ENCODE measurements around the gene DLX2.

Gene DLX2

DNA sequence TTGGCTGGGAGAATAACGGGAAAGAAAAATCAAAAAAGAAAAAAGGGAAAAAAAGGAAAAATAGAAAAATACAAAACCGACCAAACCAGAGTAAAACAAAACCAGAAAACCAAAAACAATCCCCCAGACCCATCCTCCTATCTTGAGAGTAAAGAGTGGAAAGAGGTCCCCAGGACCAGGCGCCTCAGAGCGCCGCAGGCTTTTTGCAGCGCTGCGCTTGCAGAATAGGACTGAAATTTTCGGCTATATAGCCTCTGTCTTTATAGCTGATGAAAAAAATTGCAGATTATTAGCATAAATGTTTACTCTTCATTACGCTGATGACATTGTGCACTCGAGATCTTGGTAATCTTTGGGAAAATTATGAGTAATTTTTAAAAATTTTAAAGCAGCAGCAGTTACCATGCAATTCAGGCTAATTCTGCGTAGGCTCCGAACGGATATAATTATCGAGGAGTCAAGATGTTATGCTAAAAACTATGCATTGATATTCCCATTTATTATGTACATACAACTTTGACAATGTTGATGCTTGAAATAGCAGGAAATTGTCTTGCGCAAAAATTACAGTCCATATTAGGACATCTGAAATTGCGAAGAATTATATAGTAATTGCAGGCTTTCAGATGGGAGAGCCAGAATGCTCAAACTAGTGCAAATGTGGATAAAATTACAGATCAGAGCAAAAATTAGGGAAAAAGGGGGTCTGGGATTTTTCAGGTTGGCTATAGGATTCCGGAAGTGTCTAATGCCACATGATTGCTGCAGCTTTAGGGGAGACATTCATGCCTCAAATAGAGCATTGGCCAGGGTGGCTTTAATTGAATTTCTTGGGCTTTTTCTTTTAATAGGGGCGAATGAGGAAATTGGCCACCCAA is 9.0 kb downstream of the DLX2 start:
- peak; percentile 12 for DNase-seq

DNA sequence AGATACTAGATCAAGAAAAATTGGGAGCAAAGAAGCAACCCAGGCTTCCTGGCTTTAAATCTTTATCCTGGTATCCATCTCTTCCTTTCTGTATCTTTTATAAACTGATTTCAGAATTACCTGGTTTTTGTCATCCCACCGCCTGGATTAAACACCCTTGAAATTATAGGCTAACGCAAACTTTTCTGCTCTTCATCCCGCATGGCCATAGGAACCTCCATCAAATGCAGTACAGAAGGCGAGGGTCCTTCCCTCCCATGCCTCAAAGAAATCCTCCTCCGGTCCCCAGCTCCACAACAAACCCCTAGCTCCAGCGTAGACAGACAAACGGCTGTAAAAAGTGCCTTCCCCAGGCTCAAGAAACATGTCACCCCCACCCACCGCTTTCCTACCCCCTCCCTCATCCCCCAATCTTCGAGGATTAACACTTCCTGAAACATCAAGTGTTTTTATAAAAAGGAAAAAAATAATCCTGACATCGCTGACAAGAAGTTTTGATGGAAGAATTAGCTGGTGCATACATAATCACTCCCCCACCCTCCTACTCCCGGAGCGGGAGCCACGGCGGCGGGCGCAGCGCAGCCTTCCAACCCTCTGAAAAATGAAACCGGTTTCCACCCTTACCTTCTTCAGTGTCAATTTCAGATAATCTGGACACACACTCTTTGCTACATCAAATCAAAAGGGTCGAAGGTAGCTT is 9.8 kb downstream of the DLX2 start:
- no peak for DNase-seq

GRCh38 chr2:172091761-172092566 is 10.7 kb downstream of the DLX2 start:
- no peak for DNase-seq

DNA sequence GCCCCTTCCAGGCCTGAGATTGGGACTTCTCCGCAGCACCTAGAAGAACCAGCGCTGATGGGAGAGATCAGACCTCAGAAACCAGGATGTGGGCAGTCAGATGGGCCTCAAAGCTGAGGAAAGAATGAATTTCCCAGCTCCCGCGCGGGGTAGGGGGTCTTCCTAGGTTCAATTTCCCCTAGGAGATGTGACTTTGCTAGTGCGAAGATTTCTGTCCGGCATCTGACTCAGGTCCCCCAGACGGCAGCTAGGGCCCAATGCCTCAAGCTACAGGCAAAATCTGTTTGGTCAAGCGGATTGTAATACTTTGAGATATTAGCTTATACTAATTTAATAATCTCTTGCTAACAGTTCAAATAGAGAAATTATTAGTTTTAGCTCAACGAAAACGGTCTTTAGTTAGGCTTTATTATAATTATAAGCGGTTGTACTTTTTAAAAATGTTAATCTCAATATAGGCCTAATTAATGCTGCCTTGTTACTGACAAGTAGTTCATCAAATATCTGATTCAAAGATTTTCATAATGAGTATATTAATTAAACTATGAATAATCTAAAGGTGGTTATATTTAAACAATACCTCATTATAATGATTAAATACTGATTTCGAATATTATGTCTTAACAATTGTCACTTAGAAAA is 11.6 kb downstream of the DLX2 start:
- no peak for DNase-seq

- no peak for DNase-seq
Measured at GRCh38 chr2:172090044-172090961, 12.4 kb downstream of the DLX2 start.

DNA sequence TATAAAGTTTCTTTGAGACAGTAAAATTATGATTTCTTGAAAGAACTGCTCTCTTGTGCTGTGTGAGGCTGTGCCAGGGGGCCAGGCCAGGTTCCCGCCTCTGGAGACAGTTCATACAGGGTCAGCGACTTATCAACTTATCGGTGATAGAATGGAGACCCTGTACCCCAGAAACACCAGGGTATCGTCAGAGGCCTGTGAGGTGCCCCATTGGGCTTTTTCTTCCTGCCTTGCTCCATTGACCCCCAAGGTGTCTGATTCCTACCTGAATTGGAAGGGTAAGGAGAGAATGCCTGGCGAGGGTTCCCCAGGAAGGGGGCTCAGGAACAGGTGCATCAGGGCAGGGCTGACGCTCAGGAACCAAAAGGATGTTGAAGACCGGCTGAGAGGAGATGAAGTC is 13.1 kb downstream of the DLX2 start:
- DNase-seq = no peak

GRCh38 chr2:172089005-172089504 is 13.6 kb downstream of the DLX2 start:
- DNase-seq = no peak

- no peak for DNase-seq
Measured at GRCh38 chr2:172088245-172089004, 14.3 kb downstream of the DLX2 start.

GRCh38 chr2:172087780-172088244 is 14.9 kb downstream of the DLX2 start:
- DNase-seq = no peak

DNA sequence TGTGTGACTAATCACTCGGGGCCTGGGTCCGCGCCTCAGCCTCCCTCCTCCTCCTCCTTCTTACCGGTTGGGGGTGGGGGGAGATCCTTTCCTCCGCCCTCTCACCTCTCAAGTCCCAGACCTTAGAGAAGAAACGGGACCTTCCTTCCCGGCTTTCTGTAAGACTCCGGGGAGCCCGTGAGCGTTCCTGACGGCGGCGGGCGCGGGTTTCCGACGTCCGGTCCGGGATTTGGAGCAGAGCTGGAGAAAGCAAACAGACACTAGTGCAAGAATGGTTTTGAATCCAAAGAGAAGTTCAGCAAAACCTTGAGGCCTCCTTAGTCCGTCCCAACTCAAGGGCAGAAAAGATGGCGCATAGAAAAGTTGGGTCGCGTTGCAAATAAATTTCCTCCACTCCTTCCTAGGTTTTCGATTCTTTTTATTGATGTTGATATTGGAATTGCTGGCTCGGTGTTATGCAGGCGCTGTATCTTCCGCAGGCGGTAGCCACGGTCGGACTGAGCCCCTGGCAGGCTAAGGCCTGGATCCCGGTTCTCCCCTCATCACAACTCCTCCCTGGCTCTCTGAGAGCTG is 15.4 kb downstream of the DLX2 start:
- DNase-seq = no peak

- no peak for DNase-seq
Measured at GRCh38 chr2:172086241-172087206, 16.2 kb downstream of the DLX2 start.

GRCh38 chr2:172085460-172086159 is 17.1 kb downstream of the DLX2 start, which contains the start of gene DLX1:
DLX1 (plus strand) TSS chr2:172085507; CDS start chr2:172085678, 171 bp downstream.
- no peak for DNase-seq

- DNase-seq = peak; percentile 97
Measured at GRCh38 chr2:172084645-172085459, 17.8 kb downstream of the DLX2 start.

- DNase-seq = peak; percentile 34
Measured at GRCh38 chr2:172084395-172084644, 18.4 kb downstream of the DLX2 start.

DNA sequence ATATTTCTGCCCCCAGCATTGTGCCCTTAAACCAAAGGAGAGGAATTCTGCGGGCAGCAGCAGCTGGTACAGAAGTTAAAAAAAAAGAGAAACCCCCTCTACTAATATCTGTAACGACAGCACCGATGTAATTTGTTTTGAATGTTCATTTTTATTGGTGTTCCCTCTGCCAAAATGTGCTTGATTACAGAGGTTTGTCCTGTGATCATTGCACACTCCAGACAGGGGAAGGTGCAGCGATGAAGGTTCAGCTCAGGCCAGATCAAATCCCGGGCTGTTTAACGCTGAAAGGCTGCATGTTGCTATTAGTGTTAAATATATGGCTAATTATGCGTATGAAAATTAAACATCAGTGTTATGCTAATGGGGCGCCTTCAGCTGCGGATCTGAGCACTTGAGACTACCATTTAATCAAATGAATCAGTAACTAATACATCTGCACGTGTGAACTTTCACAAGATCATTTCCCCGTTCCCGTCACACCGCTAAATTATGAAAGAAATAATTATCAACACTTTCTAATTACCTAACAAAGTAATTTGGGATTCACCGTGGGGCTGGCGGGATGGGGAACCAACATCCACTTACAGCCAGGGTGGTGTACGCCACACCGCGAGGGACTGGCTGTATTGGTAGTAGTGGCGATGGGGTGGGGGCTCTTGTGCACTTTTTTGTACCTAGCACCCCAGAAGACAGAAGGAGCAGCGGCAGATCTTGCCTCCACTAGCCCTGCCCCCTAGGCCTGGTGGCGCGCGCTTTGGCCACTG is 18.9 kb downstream of the DLX2 start:
- no peak for DNase-seq

GRCh38 chr2:172082944-172083627 is 19.6 kb downstream of the DLX2 start:
- DNase-seq = no peak
